GM19035 (cell line): ENCODE results near the gene SEMA4G.

ENCODE experiments used
- ATAC-seq: cut with Tn5 transposase; IDR thresholded peaks from one replicate; pipeline ENCODE4 v1.9.1; 2021; ENCODE audit not compliant: unreplicated experiment

SEMA4G gene

DNA sequence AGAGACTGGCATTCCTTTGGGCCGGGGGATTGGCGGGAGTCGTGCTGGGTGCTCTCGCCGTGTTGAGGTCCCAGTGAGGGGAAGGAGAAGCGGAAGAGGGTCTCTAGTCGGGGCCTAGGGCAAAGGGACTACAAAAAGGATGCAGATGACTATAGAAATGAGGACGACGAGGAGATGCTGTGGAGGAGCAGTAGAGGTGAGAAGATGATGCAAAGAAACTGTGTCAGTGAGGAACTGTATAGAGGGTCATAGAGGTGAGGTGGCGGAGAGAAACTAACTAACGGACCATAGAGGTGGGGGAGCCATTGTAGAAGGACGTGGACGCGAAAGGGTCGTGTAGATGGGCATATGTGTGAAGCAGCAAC, 18.4 kb downstream of the SEMA4G start:
- peak; percentile 17 for ATAC-seq

- no peak for ATAC-seq
Observed at GRCh38 chr10:100988166-100988565, 18.9 kb downstream of the SEMA4G start.

- no peak for ATAC-seq
Observed at GRCh38 chr10:100989088-100989487, 19.8 kb downstream of the SEMA4G start.

GRCh38 chr10:100993986-100994708, 24.8 kb downstream of the SEMA4G start:
- no peak for ATAC-seq

DNA sequence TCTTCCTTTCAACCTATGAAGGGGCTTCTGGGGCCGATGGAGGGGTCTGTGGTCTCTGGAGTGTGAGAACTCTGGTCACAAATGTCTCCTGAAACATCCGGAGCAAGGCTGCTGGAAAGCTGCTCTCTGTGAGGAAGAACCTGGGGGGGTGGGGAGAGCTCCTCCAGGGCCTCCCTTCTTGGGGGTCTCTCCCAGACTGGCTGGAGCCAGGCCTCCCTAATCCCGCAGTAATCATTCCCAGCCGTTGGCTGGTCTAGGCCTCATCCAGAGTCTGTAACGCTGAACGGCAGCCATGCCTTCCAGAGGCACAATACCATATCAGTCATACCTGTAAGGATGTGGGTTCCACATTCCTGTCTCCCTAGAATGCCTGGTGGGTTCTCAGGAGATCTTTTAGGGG, 25.9 kb downstream of the SEMA4G start:
- no peak for ATAC-seq

- ATAC-seq: no peak
Observed at GRCh38 chr10:100996678-100997359, 27.5 kb downstream of the SEMA4G start.

DNA sequence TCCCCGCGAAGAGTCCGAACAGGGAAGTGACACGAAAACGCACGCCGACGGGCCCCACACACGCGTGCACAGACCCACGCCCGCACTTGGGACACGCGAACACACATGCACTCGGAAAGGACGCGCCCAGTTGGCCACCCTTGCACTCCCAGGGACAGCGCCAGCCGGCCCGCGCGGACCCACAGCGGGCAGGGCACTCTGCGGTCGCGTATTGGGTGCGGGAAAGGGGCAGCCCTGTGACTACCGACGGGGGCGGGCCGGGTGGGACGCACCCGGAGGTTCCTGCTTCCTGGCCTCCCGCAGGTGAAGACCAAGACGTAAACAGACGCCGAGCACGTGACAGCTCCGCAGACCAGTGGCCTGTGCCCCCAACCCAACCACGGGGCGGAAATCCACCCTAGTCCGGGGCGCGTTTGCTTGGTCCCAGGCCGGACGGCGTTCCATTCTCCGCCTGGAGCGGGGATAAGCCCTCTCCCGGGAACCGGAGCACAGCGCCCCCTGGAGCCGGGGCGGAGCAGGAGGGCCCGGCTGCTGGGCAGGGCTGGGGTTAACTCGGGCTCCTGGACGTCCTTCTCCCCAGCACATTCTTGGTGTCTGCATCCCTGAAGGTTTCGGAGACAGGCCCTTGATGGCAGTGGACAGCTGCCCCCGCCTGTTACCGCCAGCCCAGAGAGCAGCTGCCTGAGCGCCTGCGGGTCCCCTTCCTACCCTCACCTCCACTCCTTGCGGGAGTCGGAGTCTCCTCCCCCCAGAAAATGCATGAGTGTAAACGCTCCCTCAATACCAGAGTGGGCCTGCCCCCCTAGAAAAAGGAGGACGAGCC, 28.3 kb downstream of the SEMA4G start:
- peak; percentile 43 for ATAC-seq

- ATAC-seq: peak; percentile 19
Observed at GRCh38 chr10:100998183-100998990, 29.1 kb downstream of the SEMA4G start.

- ATAC-seq: peak; percentile 46
Observed at GRCh38 chr10:100998991-100999741, 29.9 kb downstream of the SEMA4G start.

- peak; percentile 11 for ATAC-seq
Observed at GRCh38 chr10:100999742-101000126, 30.4 kb downstream of the SEMA4G start, which contains the start of gene LZTS2. LZTS2 (plus strand) TSS chr10:100999808; CDS start chr10:101002539, 2,731 bp downstream.

DNA sequence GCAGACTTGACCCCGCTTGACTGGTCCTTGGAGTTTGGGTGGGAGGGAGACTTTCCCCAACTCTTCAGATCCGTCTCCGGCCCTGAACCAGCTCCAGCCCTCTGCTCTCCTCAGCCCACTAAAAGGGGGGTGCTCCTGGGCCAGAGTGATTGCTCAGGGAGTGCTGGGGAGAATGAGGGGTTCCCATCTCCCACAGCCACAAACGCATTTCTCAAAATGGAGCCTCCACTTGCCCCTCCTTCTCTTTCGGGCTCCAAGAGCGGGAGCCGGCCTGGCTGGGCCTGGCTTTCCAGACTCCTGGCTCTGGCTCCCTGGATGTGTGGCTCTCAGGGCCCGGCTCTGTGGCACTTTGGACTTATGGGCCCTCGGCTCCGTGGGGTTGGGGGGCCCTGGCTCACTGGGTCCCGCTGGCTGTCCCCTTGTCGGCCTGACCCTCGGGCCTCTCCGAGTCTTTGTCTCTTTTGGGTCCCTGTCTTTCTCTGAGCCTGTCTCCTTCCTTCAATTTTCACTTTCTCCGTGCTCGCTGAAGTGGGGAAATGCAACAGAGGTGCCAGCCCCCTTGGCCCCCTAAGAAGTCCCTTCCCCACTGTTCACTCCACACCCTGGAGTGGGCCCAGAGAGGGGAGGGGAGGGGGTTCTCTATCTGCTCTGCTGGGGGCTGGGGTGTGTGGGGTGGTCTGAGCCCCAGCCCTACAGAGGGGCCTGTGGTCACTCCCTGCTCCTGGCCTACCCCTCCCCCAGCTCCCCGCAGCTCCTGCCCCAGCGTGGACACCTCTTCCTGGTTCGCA, 31.0 kb downstream of the SEMA4G start:
- ATAC-seq: no peak

- no peak for ATAC-seq
Observed at GRCh38 chr10:101000915-101001658, 31.8 kb downstream of the SEMA4G start.

GRCh38 chr10:101001659-101002035, 32.3 kb downstream of the SEMA4G start:
- no peak for ATAC-seq

- no peak for ATAC-seq
Observed at GRCh38 chr10:101002456-101002855, 33.2 kb downstream of the SEMA4G start.

- ATAC-seq: no peak
Observed at GRCh38 chr10:101003639-101004206, 34.4 kb downstream of the SEMA4G start.

DNA sequence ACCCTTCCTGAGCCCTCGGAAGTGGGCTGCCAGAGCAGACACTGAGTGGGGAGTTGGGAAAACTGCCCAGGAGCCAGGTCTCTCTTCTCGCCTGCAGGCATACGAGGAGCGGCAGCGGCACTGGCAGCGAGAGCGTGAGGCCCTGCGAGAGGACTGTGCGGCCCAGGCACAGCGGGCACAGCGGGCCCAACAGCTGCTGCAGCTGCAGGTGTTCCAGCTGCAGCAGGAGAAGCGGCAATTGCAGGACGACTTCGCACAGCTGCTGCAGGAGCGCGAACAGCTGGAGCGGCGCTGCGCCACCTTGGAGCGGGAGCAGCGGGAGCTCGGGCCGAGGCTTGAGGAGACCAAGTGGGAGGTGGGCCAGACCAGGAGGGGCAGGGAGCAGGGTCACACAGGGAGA, 36.1 kb downstream of the SEMA4G start:
- no peak for ATAC-seq

GRCh38 chr10:101005869-101006567, 36.7 kb downstream of the SEMA4G start:
- ATAC-seq: no peak

GRCh38 chr10:101006593-101007098, 37.3 kb downstream of the SEMA4G start:
- no peak for ATAC-seq
